Activated T-cell treated with anti-CD3 and anti-CD28 coated beads, Interleukin-2, amount 50 U/mL, for 72 hours (primary cell): ENCODE data around the gene SLC2A13. TPM values are rescaled to one million over a fixed set of nuclear protein-coding genes. Genes with fewer than 3 reads are reported as not detected.
"Not testable (repeated sequence)": the region's sequence is repeated elsewhere in the genome, so short reads cannot be mapped to it uniquely, and the experiment has no call there.

Experiments
- ATAC-seq, 2 donors: fragments of 150-1000 bp; cut with Tn5 transposase; replicated peaks in 1 of 2; 2 replicates each; pipeline ENCODE4 v1.10.0; 2021; ENCODE audit warnings: moderate library complexity in 2 of 2, mild to moderate bottlenecking in 1 of 2
- DNase-seq, 2 donors: peaks; one replicate each; pipeline ENCODE4 v3.0.0; 2021 to 2022; ENCODE audit warnings: mixed read lengths in 1 of 2
- H3K27ac Mint-ChIP-seq: one replicate; pipeline ENCODE4 v1.8.0; 2022; ENCODE audit warnings: mild to moderate bottlenecking, moderate library complexity, mixed read lengths
- H3K27me3 Mint-ChIP-seq: one replicate; pipeline ENCODE4 v1.8.0; 2022; ENCODE audit warnings: low read depth, mixed read lengths
- H3K36me3 Mint-ChIP-seq, 2 donors: one replicate each; pipeline ENCODE4 v1.8.0; 2022; ENCODE audit warnings: mixed read lengths in 2 of 2, mild to moderate bottlenecking in 1 of 2; ENCODE audit not compliant: insufficient read depth in 2 of 2
- H3K4me1 Mint-ChIP-seq: one replicate; pipeline ENCODE4 v1.8.0; 2022; ENCODE audit warnings: low read depth, mixed read lengths
- H3K4me3 Mint-ChIP-seq, 2 donors: one replicate each; pipeline ENCODE4 v1.8.0; 2022; ENCODE audit warnings: mild to moderate bottlenecking in 2 of 2, mixed read lengths in 2 of 2, moderate library complexity in 2 of 2
- H3K9me3 Mint-ChIP-seq, 2 donors: one replicate each; pipeline ENCODE4 v1.8.0; 2022; ENCODE audit warnings: mixed read lengths in 2 of 2
- total RNA-seq, 2 donors: library from RNA; stranded (reverse); gene quantifications; one replicate each; pipeline ENCODE4 v1.2.3, GENCODE V29; 2022

The SLC2A13 gene
- total RNA-seq, 2 donors from 2014 or later, result 3.0 to 5.8 TPM

- no peak for ATAC-seq
These were observed 298.8 kb downstream of the SLC2A13 start for GRCh38 chr12:39807043-39807442.

GRCh38 chr12:39805651-39806050, 300.2 kb downstream of the SLC2A13 start:
- no peaks in the 10 kb centered on the region for H3K4me1 Mint-ChIP-seq
- ATAC-seq (no peak), DNase-seq (no peak)
- no peak overlapping the region for H3K27ac Mint-ChIP-seq
- peaks cover 2% of the 10 kb centered on the region in 2 donors for H3K9me3 Mint-ChIP-seq
- H3K36me3 Mint-ChIP-seq, result no peaks in the 10 kb centered on the region
- no peaks in the 10 kb centered on the region for H3K27me3 Mint-ChIP-seq
- no peak overlapping the region for H3K4me3 Mint-ChIP-seq

More at GRCh38 chr12:39807043-39807442, 298.8 kb downstream of the SLC2A13 start:
- no peaks in the 10 kb centered on the region for H3K4me1 Mint-ChIP-seq
- H3K27me3 Mint-ChIP-seq, result no peaks in the 10 kb centered on the region
- no peak for DNase-seq
- peaks cover 2% of the 10 kb centered on the region in 2 donors for H3K9me3 Mint-ChIP-seq
- H3K4me3 Mint-ChIP-seq, result no peak overlapping the region
- H3K36me3 Mint-ChIP-seq, result no peaks in the 10 kb centered on the region
- no peak overlapping the region for H3K27ac Mint-ChIP-seq

GRCh38 chr12:39804898-39805297, 301.0 kb downstream of the SLC2A13 start:
- DNase-seq (no peak), ATAC-seq (no peak)
- Mint-ChIP-seq H3K36me3 (no peaks in the 10 kb centered on the region), H3K4me1 (no peaks in the 10 kb centered on the region), H3K27ac (no peak overlapping the region), H3K27me3 (no peaks in the 10 kb centered on the region), H3K9me3 (peaks cover 2% of the 10 kb centered on the region in 2 donors), H3K4me3 (no peak overlapping the region)

DNA sequence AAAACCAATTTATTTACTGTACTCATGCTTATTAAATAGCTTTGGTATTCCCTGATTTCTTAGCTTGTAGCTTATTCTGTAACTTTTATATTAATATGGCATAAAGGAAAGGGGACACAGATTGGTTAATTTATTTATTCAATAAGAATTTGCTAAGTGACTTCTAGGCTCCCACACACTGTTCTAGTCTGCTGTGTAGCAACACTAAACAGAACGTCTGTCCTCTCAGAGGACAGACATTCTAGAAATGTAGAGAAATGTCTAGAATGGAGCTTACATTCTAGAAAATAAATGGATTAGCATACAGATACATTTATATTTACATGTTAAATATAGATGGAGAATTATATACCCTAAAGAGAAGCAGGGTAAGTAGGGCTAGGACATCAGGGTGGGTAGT, 301.4 kb downstream of the SLC2A13 start:
- DNase-seq (no peak), ATAC-seq (no peak)
- H3K9me3 Mint-ChIP-seq, result no peaks in the 10 kb centered on the region
- H3K27ac Mint-ChIP-seq, result no peak overlapping the region
- H3K4me3 Mint-ChIP-seq, result no peak overlapping the region
- H3K36me3 Mint-ChIP-seq, result no peaks in the 10 kb centered on the region
- H3K4me1 Mint-ChIP-seq, result no peaks in the 10 kb centered on the region
- H3K27me3 Mint-ChIP-seq, result no peaks in the 10 kb centered on the region

DNA sequence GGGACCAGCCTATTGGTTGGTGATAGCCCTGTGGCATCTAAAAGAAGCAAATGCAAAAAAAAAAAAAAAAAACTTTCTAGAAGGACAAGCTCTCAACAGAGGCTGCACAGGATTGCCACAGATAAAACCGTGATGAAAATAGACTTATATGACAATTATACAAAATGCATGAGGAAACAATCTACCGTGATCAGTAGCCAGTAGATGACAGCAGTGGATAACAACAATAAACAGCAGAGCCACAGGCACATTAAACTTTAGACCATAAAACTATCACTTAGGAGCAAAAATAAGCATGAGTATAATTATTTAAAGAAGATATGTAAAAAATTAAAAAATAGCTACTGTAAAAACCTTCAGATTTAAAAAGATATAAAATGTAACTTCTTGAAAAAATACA, 302.7 kb downstream of the SLC2A13 start:
- no peaks in the 10 kb centered on the region for H3K36me3 Mint-ChIP-seq
- ATAC-seq (no peak), DNase-seq (no peak)
- H3K9me3 Mint-ChIP-seq, result no peaks in the 10 kb centered on the region
- H3K27ac Mint-ChIP-seq, result no peak overlapping the region
- H3K4me1 Mint-ChIP-seq, result no peaks in the 10 kb centered on the region
- no peaks in the 10 kb centered on the region for H3K27me3 Mint-ChIP-seq
- no peak overlapping the region for H3K4me3 Mint-ChIP-seq

DNA sequence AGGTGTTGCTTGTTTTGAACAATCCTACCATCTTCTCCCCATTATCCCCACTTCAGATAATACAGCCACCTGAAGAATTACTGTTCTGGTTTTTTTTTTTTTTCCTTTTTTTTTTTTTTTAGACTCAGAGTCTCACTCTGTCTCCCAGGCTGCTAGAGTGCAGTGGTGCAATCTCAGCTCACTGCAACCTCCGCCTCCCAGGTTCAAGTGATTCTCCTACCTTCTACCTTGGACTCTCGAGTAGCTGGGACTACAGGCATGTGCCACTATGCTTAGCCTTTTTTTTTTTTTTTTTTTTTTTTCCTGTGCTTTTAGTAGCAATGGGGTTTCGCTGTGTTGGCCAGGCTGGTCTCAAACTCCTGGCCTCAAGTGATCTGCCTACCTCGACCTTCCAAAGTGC, 306.9 kb downstream of the SLC2A13 start:
- ATAC-seq (no peak), DNase-seq (no peak)
- H3K36me3 Mint-ChIP-seq, result peaks cover 0 to 1% of the 10 kb centered on the region in 2 donors
- H3K4me1 Mint-ChIP-seq, result no peaks in the 10 kb centered on the region
- no peak overlapping the region for H3K4me3 Mint-ChIP-seq
- no peak overlapping the region for H3K27ac Mint-ChIP-seq
- no peaks in the 10 kb centered on the region for H3K27me3 Mint-ChIP-seq
- H3K9me3 Mint-ChIP-seq, result no peaks in the 10 kb centered on the region

DNA sequence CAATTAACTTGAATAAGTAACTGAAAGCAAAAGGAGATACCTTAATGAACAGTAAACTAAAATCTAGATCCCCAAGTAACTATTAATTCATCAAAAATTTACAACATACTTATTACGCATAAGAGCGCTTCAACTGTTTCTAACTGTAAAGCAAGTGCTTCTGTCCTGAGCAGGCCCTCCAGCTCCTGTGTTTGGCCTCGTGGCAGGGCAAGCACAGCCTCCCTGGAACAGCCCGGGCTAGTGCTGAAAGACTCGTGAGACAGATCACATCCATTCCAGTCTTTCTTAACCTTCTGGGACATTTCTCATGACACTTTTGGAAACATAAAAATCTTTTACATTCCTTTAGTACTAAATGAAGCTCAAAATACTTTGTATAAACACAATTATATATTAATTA, 307.5 kb downstream of the SLC2A13 start:
- Mint-ChIP-seq H3K9me3 (no peaks in the 10 kb centered on the region), H3K27me3 (no peaks in the 10 kb centered on the region), H3K36me3 (peaks cover 0 to 2% of the 10 kb centered on the region in 2 donors), H3K4me3 (no peak overlapping the region), H3K27ac (no peak overlapping the region), H3K4me1 (no peaks in the 10 kb centered on the region)
- ATAC-seq (no peak), DNase-seq (no peak)

DNA sequence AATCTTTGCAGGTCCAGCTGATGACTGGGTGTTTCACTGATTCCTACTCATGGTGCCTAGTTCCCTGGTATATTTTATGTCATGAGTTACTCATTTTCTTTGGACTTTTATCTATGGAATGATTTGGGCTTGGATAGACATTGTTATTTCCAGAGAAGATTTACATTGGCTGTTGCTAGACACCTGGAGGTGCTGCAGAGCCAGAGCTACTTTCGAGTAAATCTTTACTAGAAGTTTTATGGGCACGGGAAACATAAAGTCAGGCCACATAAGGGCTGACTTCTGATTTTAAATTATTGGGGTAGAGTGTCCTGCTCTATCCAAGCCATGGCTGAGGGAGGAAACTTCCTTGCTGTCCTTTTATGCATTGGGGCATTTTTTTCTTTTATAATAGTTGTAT, 310.4 kb downstream of the SLC2A13 start:
- no peak for DNase-seq
- Mint-ChIP-seq H3K4me3 (no peak overlapping the region), H3K9me3 (no peaks in the 10 kb centered on the region), H3K27me3 (no peaks in the 10 kb centered on the region), H3K4me1 (no peaks in the 10 kb centered on the region), H3K36me3 (peaks cover 0 to 2% of the 10 kb centered on the region in 2 donors), H3K27ac (no peak overlapping the region)
- ATAC-seq, result no peak

- ATAC-seq (no peak), DNase-seq (no peak)
- H3K36me3 Mint-ChIP-seq, result peaks cover 0 to 2% of the 10 kb centered on the region in 2 donors
- H3K4me3 Mint-ChIP-seq, result no peak overlapping the region
- H3K9me3 Mint-ChIP-seq, result no peaks in the 10 kb centered on the region
- H3K27me3 Mint-ChIP-seq, result no peaks in the 10 kb centered on the region
- no peak overlapping the region for H3K27ac Mint-ChIP-seq
- no peaks in the 10 kb centered on the region for H3K4me1 Mint-ChIP-seq
These were observed 312.9 kb downstream of the SLC2A13 start for GRCh38 chr12:39792938-39793337.

DNA sequence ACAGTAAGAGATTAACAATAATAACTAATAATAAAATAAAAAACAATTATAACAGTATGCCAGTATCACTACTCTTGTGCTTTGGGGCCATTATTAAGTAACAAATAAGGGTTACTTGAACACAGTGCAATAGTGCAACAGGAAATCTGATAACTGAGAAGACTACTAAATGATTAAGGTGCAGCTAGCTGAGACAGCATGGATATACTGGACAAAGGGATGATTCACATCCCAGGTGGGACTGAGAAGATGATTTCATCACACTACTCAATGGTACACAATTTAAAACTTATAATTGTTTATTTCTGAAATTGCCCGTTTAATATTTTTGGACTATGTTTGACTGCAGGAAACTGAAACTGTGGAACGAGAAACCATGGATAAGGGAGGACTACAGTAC, 317.6 kb downstream of the SLC2A13 start:
- ATAC-seq (no peak), DNase-seq (no peak)
- Mint-ChIP-seq H3K9me3 (no peaks in the 10 kb centered on the region), H3K36me3 (no peaks in the 10 kb centered on the region), H3K4me3 (no peak overlapping the region), H3K27me3 (no peaks in the 10 kb centered on the region), H3K27ac (no peak overlapping the region), H3K4me1 (no peaks in the 10 kb centered on the region)

DNA sequence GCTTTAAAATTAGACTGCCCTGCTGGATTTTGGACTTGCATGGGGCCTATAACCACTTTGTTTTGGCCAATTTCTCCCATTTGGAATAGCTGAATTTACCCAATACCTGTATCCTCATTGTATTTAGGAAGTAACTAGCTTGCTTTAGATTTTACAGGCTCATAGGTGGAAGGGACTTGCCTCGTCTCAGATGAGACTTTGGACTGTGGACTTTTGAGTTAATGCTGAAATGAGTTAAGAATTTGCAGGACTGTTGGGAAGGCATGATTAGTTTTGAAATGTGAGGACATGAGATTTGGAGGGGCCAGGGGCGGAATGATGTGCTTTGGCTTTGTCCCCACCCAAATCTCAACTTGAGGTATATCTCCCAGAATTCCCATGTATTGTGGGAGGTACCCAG, 320.1 kb downstream of the SLC2A13 start:
- not testable (repeated sequence) for DNase-seq, ATAC-seq

DNA sequence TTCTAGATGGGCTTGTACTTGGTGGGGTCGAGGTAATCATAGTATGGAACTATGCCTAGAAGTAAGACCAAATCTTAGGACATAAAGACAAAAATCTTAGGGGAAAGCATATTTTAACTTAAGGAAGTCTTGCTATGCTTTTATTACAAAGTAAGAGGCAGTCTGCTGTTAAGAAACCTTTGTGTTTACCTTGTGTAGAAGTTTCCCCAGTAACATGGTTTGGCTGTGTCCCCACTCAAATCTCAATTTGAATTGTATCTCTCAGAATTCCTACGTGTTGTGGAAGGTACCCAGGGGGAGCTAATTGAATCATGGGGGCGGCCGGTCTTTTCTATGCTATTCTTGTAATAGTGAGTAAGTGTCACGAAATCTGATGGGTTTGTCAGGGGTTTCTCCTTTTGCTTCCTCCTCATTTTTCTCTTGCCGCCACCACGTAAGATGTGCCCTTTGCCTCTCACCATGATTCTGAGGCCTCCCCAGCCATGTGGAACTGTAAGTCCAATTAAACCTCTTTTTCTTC, 323.8 kb downstream of the SLC2A13 start:
- Mint-ChIP-seq H3K36me3 (no peaks in the 10 kb centered on the region), H3K27ac (no peak overlapping the region), H3K9me3 (no peaks in the 10 kb centered on the region), H3K27me3 (no peaks in the 10 kb centered on the region), H3K4me1 (no peaks in the 10 kb centered on the region), H3K4me3 (no peak overlapping the region)
- no peak for ATAC-seq
- DNase-seq, result no peak

More for the DNA sequence above, 320.1 kb downstream of the SLC2A13 start:
- H3K27me3 Mint-ChIP-seq, H3K9me3 Mint-ChIP-seq, H3K36me3 Mint-ChIP-seq, H3K4me3 Mint-ChIP-seq, H3K27ac Mint-ChIP-seq, H3K4me1 Mint-ChIP-seq: not testable (repeated sequence)

DNA sequence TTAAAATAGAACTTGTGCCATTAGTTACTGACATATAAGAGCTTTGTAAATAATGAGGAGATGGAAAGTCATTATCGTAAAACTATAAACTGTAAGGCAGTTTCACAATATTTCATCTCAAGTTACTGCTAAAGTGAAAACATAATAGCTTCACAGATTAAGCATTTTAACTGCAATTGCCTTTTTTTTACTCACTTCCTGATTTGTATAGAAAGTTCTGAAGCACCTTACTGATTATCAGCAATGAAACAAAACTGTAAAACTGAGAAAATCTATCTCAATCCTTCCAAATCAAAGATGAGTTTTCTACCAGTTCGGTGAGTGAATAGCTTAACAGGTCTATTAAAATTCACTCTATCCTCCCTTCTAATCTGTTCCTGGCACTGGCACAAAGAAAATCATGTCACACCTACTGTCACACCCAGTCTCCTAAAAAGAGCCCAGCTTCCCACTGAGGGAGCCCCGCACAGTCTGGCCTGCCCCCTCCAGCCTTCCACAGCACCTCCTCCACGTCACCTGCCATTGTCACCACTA, 324.9 kb downstream of the SLC2A13 start:
- no peaks in the 10 kb centered on the region for H3K9me3 Mint-ChIP-seq
- H3K4me1 Mint-ChIP-seq, result no peaks in the 10 kb centered on the region
- H3K4me3 Mint-ChIP-seq, result no peak overlapping the region
- no peak for DNase-seq
- no peaks in the 10 kb centered on the region for H3K27me3 Mint-ChIP-seq
- no peaks in the 10 kb centered on the region for H3K36me3 Mint-ChIP-seq
- ATAC-seq, result no peak
- no peak overlapping the region for H3K27ac Mint-ChIP-seq

DNA sequence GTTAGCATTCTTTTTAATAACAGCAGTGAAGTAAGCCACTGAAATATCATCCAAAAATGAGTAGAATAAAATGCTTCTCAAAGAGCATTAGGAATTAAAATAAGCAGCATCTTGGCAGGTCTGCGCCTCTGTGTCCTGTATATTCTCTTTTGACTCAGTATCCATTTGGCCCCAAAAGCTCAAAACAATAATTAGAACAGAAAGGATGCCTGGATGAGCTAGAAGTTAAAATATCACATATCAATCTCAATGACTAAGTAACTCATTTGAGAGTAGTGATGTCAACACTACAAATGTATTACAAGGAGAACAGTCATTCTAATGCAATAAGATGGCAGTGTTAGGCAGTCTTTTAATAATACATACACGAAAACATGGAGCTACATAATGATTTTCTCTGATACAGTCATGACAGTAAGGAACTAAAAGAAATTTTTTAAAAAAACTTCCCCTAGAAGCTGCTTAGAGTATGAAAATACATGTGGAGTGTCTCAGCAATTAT, 325.4 kb downstream of the SLC2A13 start:
- Mint-ChIP-seq H3K27me3 (no peaks in the 10 kb centered on the region), H3K27ac (no peak overlapping the region)
- no peak for DNase-seq

More for the DNA sequence above, 325.4 kb downstream of the SLC2A13 start:
- no peaks in the 10 kb centered on the region for H3K36me3 Mint-ChIP-seq
- no peaks in the 10 kb centered on the region for H3K9me3 Mint-ChIP-seq
- H3K4me1 Mint-ChIP-seq, result no peaks in the 10 kb centered on the region
- no peak overlapping the region for H3K4me3 Mint-ChIP-seq
- no peak for ATAC-seq
